ENCODE data around the gene PODXL. TPM values are rescaled to one million over a fixed set of nuclear protein-coding genes. Genes with fewer than 3 reads are reported as not detected.

The PODXL gene
- 61.2 TPM for total RNA-seq
- long read RNA-seq, transcript PODXL-201 (8 exons, 2,011 nt) = major isoform, 7 of 82 reads
- long read RNA-seq, partial matches to known transcripts = 12 of 82 reads
- long read RNA-seq, other reads (novel, unspliced or antisense) = 61 of 82 reads

- intact Hi-C loops (cut with micrococcal nuclease) = loop anchor here (10.0 kb wide), 1 partner anchor 99 kb away; no protein-coding TSS in a partner anchor
- ATAC-seq (peak; percentile 87), DNase-seq (peak; percentile 91)
Observed at GRCh38 chr7:131556053-131556908, at the start of gene PODXL. Gene PODXL, minus strand, starts transcription at chr7:131556628. Its CDS starts 269 bp downstream, at chr7:131556359.

DNA sequence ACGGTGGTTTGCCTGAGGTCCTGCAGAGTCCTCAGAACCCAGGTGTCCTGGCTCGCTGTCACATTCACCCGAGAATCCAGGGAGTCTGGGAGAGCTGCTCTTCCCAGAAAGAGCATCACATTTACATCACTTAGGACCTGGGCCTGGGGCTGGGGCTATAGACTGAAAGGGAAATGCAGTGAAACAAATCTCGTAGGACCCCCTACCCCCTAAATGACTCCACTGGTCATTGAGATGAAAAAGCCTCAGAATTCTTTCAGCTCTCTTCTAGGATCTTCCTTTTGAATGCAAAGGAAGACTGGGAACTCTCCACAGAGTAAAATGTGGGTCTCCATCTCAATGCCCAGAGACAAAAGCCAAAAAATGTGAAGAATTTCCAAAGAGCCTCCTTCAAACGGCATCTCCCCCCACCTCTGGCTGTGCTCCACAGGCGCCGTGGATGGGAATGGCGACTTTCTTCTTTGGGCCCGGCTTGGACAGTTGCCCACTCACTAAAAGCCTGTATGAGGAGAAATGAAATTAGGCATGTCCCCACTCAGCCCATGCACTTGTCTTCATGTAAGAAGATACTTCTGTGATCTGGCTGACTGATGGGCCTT is 49.0 kb upstream of the PODXL start:
- intact Hi-C loops (cut with micrococcal nuclease) = no loop called here
- DNase-seq = no peak
- ATAC-seq = no peak

DNA sequence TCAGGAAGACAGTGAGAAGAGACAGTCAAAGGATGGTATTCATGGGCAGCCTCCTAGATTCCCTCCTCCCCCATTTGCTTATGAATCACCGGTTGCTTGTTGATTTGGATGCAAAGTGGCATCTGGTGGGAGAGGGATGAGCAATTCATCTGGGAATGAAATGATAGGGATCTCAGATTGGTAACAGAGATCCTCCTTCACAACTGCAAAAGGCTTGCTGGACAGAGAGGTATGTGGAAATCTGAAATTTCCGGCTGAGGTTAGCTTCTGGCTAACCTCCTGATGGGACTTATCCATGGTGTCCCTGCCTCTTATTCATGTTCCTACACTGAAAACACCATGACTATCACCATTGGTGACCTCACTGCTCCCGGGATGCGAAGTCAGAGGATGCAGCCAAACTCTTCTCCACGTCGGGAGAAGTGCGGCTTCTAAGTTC is 48.4 kb upstream of the PODXL start:
- DNase-seq (no peak), ATAC-seq (no peak)
- intact Hi-C loops (cut with micrococcal nuclease) = no loop called here

- DNase-seq (no peak), ATAC-seq (no peak)
- intact Hi-C loops (cut with micrococcal nuclease) = no loop called here
Observed at GRCh38 chr7:131603932-131604331, 47.5 kb upstream of the PODXL start.

DNA sequence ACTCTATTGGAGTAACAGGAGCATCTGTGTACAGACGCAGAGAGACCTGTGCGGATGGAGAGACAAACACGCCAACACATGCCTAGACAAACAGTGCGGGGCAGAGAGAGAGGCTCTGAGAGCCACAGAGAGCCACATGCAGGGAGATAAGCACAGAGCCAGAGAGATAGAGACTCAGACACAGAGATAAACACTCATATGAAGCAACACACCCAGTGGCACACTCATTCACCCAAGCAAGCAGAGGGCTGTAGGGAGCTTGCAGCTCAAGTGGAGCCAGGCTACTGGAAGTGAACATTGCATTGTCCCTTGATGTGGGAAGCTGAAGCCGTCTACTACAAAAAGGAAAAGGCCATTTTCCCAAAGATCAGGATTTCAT is 46.6 kb upstream of the PODXL start:
- ATAC-seq = peak; percentile 82
- intact Hi-C loops (cut with micrococcal nuclease) = no loop called here

DNA sequence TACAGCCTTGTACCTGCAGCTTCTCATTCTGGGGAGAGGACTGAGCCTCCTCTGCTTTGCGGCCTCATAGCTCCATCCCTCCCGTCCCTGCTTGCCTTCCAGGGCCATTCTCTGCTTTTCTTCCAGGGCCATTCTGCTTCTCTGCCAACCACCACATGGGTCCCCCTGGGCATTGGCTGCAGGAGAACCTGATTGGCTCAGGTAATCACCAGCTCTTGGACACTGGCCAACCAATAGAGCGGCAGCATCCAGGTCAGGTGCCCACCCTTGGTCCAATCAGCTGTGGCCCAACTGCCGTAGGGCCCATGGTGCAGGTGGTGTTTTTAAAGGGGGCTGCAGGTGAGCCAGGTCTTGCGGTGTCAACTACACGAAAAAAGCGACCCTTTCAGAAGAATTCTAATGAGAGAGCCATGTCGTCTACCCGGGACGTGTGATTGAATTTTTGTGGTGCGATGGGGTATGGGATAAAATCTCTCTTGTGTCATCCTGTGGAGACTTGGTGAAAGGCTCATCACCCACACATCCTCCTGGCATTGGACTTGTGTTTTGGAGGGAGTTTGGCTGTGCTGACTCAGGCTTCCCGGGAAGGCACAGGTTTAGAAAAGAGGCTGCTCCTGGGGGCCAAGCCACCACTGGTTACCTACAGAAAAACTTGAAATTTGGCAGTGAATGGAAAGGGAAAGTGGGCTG is 46.0 kb upstream of the PODXL start:
- DNase-seq (no peak), ATAC-seq (peak; percentile 38)
- intact Hi-C loops (cut with micrococcal nuclease) = no loop called here

More for the DNA sequence above, 46.6 kb upstream of the PODXL start:
- no peak for DNase-seq

- intact Hi-C loops (cut with micrococcal nuclease) = no loop called here
- DNase-seq (no peak), ATAC-seq (no peak)
Observed at GRCh38 chr7:131600085-131600881, 43.9 kb upstream of the PODXL start.

GRCh38 chr7:131596785-131597184 is 40.4 kb upstream of the PODXL start:
- ATAC-seq = no peak
- intact Hi-C loops (cut with micrococcal nuclease) = no loop called here
- DNase-seq = no peak

DNA sequence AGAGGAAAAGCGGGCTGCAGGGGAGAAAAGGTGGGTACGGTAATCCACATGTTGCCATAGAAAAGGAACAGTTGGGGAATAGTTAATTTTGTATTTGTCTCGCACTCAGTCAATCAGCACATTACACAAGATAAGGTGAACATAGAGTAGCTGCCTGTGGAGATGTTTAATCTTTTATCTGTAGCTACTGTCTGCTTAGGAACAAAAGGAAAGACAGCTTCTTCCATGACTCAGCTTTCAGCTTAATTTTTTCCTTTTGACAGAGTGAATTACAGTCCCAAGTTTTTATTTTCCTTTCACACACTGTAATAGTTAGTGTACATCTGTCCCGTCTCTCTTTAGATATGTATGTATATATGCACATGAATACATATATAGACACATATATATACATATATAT is 39.3 kb upstream of the PODXL start:
- DNase-seq (no peak), ATAC-seq (no peak)
- intact Hi-C loops (cut with micrococcal nuclease) = no loop called here

DNA sequence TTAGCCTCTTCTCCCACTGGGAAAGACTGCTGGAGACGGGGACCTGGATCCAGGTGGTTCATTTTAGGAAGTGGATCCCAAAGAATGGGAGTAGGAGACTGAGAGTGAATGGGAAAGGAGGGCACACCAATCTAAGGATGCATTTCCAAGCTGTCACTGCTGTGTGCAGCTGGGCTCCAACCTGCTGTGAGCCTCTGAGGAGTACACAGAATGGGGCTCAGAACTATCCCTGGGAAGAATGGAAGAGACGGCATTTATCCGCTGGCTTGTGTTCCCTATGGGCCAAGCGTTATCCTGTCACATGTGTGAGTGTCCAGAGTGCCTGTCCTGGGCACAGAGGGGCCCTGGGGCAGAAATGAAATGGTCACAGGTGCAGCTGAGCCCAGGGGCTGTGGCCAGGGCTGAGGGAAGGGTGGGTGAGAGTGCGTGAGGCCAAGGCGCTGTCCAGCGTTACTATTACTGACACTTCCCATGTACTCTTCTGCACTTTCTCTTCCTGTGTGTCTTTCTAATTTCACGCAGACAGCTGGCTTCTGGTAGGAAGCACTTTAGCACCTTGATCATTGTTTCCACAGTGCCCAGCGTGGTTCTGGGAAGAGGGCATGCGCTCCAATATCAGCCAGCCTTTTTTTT is 35.4 kb upstream of the PODXL start:
- no peak for ATAC-seq

GRCh38 chr7:131587315-131587923 is 31.0 kb upstream of the PODXL start:
- ATAC-seq (no peak), DNase-seq (no peak)
- intact Hi-C loops (cut with micrococcal nuclease) = no loop called here

More for the DNA sequence above, 35.4 kb upstream of the PODXL start:
- DNase-seq = no peak
- intact Hi-C loops (cut with micrococcal nuclease) = no loop called here

- ATAC-seq = no peak
- intact Hi-C loops (cut with micrococcal nuclease) = no loop called here
Observed at GRCh38 chr7:131586759-131587158, 30.3 kb upstream of the PODXL start.

DNA sequence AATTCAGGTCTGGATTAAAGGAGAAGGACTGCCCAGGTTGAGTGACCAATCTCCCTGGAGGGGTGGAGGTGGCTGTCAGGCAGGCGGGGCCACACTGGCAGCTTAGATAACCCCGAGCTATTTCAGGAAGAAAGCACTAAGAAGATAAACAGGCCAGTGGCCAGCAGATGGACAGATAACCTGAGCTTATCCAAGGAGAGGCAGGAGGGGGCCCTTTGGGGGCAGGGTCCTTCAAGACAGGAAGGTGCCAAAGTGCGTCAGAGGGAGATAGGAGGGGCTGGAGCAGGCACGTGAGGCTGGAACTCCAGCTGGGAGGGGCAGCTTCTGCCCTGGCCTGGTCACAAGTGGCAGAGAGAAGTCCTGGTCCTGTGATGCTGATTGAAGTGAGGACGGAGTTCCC is 29.8 kb upstream of the PODXL start:
- intact Hi-C loops (cut with micrococcal nuclease) = no loop called here
- DNase-seq = peak; percentile 35
- peak; percentile 62 for ATAC-seq

More at GRCh38 chr7:131586759-131587158, 30.3 kb upstream of the PODXL start:
- no peak for DNase-seq

GRCh38 chr7:131583430-131583829 is 27.0 kb upstream of the PODXL start:
- intact Hi-C loops (cut with micrococcal nuclease) = no loop called here
- DNase-seq (no peak), ATAC-seq (no peak)

DNA sequence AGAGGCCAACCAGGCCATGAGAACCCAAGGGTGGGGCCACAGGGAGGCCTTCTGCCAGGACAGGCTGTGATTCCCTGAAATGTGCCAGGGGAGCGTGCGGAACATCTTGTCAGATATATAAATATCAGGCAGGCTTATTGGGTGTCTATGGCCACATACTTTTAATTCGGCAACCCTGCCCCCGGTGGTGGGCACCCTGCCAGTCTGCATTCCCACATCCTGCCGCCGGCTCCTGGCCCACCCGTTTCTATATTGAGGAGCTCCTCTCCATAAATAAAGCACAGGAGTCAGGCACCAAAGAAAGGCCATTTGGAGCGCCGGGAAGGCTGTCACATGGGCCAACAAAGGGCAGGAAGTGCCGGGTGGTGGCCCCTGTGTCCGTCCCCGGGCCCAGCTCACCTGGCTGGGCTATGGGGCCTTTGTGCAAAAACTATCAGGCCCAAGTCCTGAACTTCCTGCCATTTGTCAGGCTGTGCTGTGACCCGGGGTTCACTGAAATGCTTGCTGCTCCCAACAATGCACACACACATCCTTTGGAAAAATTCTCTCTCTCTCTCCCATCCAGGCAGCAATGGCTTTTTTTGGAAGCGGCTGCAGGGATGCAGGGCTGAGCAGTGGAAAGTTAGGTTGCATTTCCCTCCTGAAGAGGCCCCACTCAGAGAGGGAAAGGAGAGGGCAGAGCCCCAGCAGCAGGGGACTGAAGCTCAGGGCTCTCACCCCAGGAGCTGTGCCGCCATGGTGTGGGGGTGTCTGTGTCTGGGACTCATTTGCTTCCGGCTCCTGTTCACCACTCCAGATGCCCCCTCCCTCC is 25.0 kb upstream of the PODXL start:
- intact Hi-C loops (cut with micrococcal nuclease) = no loop called here
- DNase-seq = peak; percentile 90
- ATAC-seq = peak; percentile 92

DNA sequence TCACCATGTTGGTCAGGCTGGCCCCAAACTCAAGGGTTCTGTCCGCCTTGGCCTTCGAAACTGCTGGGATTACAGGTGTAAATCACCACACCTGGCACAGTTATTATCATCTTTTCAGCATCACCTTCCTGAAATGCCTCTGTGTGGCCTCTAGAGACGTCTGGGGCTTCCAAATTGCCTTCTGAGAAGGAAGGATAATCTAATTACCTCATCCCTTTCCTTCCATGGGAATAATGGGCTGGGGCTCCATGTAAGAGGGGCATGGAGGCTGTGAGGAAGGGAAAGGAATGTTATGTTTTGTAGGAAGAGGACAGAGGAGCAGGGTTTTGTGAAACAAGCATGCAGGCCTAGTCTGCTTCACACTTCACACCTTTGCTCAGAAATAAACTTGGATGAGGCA is 22.2 kb upstream of the PODXL start:
- intact Hi-C loops (cut with micrococcal nuclease) = no loop called here
- ATAC-seq = no peak
- DNase-seq = no peak

DNA sequence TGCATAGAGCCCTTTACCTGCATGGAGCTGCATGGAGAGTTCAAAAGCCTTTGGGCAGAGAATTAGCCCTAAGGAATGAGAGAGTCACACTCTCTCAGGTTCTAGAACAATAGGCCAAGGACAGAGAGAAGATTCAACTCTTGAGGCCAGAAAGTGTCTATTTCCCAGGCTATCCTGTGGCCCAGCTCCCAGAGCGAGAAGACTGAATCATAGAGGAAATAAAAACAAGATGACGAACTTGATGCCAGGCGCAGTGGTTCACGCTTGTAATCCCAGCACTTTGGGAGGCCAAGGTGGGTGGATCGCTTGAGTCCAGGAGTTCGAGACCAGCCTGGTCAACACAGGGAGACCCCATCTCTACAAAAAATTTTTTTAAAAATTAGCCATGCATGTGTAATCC is 18.3 kb upstream of the PODXL start:
- no peak for ATAC-seq

More for the DNA sequence above, 18.3 kb upstream of the PODXL start:
- intact Hi-C loops (cut with micrococcal nuclease) = no loop called here
- no peak for DNase-seq

All from left ventricle myocardium superior (tissue), 1 donor.